ENCODE results near the gene PSMB7.

PSMB7 gene

DNA sequence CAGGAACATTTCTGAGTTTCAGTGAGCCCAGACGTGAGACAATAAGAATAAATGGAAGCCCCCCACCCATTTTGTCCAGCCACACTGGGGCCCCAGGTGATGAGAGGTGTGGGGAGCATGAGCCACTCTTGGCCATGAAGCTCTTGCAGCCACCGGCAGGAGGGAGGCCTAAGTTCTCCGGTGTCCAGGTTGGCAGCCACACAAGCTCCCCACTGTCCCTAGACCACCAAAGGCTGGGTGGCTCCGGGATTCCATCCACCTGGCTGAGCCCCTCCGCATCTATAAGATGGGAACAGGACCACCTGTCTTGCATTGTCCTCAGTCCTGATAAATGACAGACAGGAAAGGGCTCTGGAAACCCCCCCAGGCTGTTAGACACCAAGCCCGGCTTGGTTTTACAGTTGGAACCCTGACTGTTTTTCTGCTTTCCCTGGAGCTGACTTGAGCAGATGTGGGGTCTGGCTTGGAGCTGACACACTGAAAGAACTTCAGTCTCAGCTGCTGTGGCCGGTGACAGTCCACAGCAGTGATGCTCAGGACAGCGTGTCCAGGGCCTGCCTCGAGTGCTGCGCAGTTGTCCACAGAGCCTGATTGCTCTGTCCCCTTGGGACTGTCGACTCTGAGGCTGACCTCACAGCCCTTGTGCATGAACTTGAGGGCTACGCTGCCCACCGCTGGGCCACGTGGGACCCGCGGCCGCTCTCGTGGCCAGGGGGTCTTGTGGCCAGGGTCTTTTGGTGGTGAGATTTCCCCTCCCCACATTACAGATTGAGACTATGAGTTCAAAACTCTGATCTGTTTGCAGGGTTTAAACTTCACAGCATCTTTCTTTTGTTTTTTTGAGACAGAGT lies 74.8 kb downstream of the PSMB7 start:
- no peak overlapping the region for H3K23ac ChIP-seq (ENCODE audit: low read length)
- no peak overlapping the region for H3K14ac ChIP-seq (ENCODE audit: low read length)
- peaks cover 47 to 64% of the 10 kb centered on the region in 2 experiments for H3K36me3 ChIP-seq (ENCODE audit: control insufficient read depth in 1 of 2, insufficient read depth in 2 of 2, low read length in 2 of 2)
- no peak overlapping the region for H4K8ac ChIP-seq (ENCODE audit: low read depth, low read length)
- H3K4me3 ChIP-seq (ENCODE audit: low read depth, low read length) = no peak overlapping the region
- no peak overlapping the region for H2AFZ ChIP-seq (ENCODE audit: insufficient read depth, low read length, poor library complexity)
- no peak overlapping the region for H2BK120ac ChIP-seq (ENCODE audit: insufficient read depth, low read length, poor library complexity)
- H3K4me1 ChIP-seq (ENCODE audit: control insufficient read depth in 1 of 2, insufficient read depth in 2 of 2, low read length in 2 of 2) = peaks cover 0 to 4% of the 10 kb centered on the region in 2 experiments
- no peak overlapping the region for H3K4me2 ChIP-seq (ENCODE audit: low read length)
- H3K79me2 ChIP-seq (ENCODE audit: control insufficient read depth, insufficient read depth, low read length, poor library complexity) = no peaks in the 10 kb centered on the region
- no peak overlapping the region for H2AK5ac ChIP-seq (ENCODE audit: low read length)
- no peaks in the 10 kb centered on the region for H3K79me1 ChIP-seq (ENCODE audit: low read length)
- H4K91ac ChIP-seq (ENCODE audit: low read depth, low read length) = no peak overlapping the region
- no CpG with 5 or more reads among the region's 18 CpGs for WGBS (ENCODE audit: extremely low coverage, insufficient coverage, insufficient read length)
- H2BK5ac ChIP-seq (ENCODE audit: low read depth, low read length, poor library complexity) = no peak overlapping the region
- peaks cover 2% of the 10 kb centered on the region for H3K9me3 ChIP-seq (ENCODE audit: insufficient read depth, low read depth, low read length)
- H3K27ac ChIP-seq (ENCODE audit: low read depth, low read length) = no peak overlapping the region
- no peak overlapping the region for H3K4ac ChIP-seq (ENCODE audit: low read depth, low read length)
- no peak for DNase-seq
- H4K12ac ChIP-seq (ENCODE audit: low read depth, low read length) = no peak overlapping the region
- H3K27me3 ChIP-seq (ENCODE audit: insufficient read depth, low read length) = no peaks in the 10 kb centered on the region
- no peak overlapping the region for H3K18ac ChIP-seq (ENCODE audit: low read length)
- no peak overlapping the region for H3K9ac ChIP-seq (ENCODE audit: low read length)
- no peak overlapping the region for H2BK12ac ChIP-seq (ENCODE audit: low read length)

DNA sequence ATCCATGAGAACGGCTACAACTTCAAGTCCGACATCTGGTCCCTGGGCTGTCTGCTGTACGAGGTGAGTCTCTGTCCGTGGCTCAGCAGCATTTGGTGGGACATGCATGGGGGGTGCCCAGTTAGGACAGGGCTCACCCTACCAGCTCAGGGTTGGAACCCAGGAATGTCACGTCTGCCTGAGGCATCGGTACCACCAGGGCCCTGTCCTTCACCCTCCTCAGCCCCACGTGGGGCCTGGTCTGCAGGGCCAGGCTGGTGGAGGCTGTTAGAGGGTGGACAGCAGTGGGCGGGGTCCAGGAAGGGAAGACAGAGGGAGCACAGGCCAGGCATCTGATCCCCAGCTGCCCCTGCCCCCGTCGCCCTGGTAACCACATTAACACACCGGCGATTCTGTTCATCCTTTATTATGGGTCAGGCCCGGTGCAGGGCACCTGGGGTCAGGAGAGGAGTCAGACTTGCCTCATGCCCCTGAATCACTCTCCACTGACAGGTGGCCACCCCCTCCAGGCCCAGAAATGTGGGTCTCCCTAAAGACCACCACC lies 75.6 kb downstream of the PSMB7 start:
- no peak overlapping the region for H3K4me3 ChIP-seq (ENCODE audit: low read depth, low read length)
- no peak overlapping the region for H2AFZ ChIP-seq (ENCODE audit: insufficient read depth, low read length, poor library complexity)
- no peak overlapping the region for H2AK5ac ChIP-seq (ENCODE audit: low read length)
- WGBS (ENCODE audit: extremely low coverage, insufficient coverage, insufficient read length) = no CpG with 5 or more reads among the region's 13 CpGs
- no peak overlapping the region for H2BK5ac ChIP-seq (ENCODE audit: low read depth, low read length, poor library complexity)
- H2BK12ac ChIP-seq (ENCODE audit: low read length) = no peak overlapping the region
- H3K14ac ChIP-seq (ENCODE audit: low read length) = no peak overlapping the region
- H3K9me3 ChIP-seq (ENCODE audit: insufficient read depth, low read depth, low read length) = peaks cover 2% of the 10 kb centered on the region
- H3K4ac ChIP-seq (ENCODE audit: low read depth, low read length) = no peak overlapping the region
- H3K36me3 ChIP-seq (ENCODE audit: control insufficient read depth in 1 of 2, insufficient read depth in 2 of 2, low read length in 2 of 2) = peaks cover 48 to 63% of the 10 kb centered on the region in 2 experiments
- DNase-seq = no peak
- H3K79me2 ChIP-seq (ENCODE audit: control insufficient read depth, insufficient read depth, low read length, poor library complexity) = no peaks in the 10 kb centered on the region
- no peaks in the 10 kb centered on the region for H3K79me1 ChIP-seq (ENCODE audit: low read length)
- H3K23ac ChIP-seq (ENCODE audit: low read length) = no peak overlapping the region
- H3K18ac ChIP-seq (ENCODE audit: low read length) = no peak overlapping the region
- no peak overlapping the region for H3K9ac ChIP-seq (ENCODE audit: low read length)
- H3K4me1 ChIP-seq (ENCODE audit: control insufficient read depth in 1 of 2, insufficient read depth in 2 of 2, low read length in 2 of 2) = peaks cover 0 to 4% of the 10 kb centered on the region in 2 experiments
- no peak overlapping the region for H2BK120ac ChIP-seq (ENCODE audit: insufficient read depth, low read length, poor library complexity)
- no peak overlapping the region for H3K4me2 ChIP-seq (ENCODE audit: low read length)
- no peak overlapping the region for H4K8ac ChIP-seq (ENCODE audit: low read depth, low read length)
- no peaks in the 10 kb centered on the region for H3K27me3 ChIP-seq (ENCODE audit: insufficient read depth, low read length)
- no peak overlapping the region for H4K91ac ChIP-seq (ENCODE audit: low read depth, low read length)
- no peak overlapping the region for H4K12ac ChIP-seq (ENCODE audit: low read depth, low read length)
- no peak overlapping the region for H3K27ac ChIP-seq (ENCODE audit: low read depth, low read length)

DNA sequence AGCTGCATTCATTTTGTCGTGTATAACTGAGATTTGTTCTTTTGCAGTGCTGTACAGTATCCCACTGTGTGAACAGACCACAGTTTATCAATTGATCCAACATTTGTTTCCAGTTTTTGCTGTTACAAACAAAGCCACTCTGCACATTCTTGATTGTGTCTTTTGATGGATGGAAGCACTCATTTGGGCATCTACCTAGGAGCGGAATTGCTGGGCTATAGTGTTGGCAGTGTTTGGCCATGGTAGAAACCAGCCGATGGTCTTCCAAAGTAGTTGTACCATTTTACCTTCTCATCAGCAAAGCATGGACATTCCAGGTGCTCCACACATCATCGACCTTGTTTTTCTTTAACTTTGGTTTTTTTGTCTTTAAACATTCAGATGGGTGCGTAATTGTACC lies 77.7 kb downstream of the PSMB7 start:
- WGBS (ENCODE audit: extremely low coverage, insufficient coverage, insufficient read length) = no CpG with 5 or more reads among the region's 5 CpGs
- no peak overlapping the region for H3K18ac ChIP-seq (ENCODE audit: low read length)
- H2BK5ac ChIP-seq (ENCODE audit: low read depth, low read length, poor library complexity) = no peak overlapping the region
- no peak for DNase-seq
- H4K91ac ChIP-seq (ENCODE audit: low read depth, low read length) = no peak overlapping the region
- H2AK5ac ChIP-seq (ENCODE audit: low read length) = no peak overlapping the region
- H3K4ac ChIP-seq (ENCODE audit: low read depth, low read length) = no peak overlapping the region
- no peak overlapping the region for H3K4me2 ChIP-seq (ENCODE audit: low read length)
- no peak overlapping the region for H3K9ac ChIP-seq (ENCODE audit: low read length)
- H3K79me1 ChIP-seq (ENCODE audit: low read length) = no peaks in the 10 kb centered on the region
- H4K8ac ChIP-seq (ENCODE audit: low read depth, low read length) = no peak overlapping the region
- no peak overlapping the region for H3K14ac ChIP-seq (ENCODE audit: low read length)
- H3K79me2 ChIP-seq (ENCODE audit: control insufficient read depth, insufficient read depth, low read length, poor library complexity) = no peaks in the 10 kb centered on the region
- H3K27ac ChIP-seq (ENCODE audit: low read depth, low read length) = no peak overlapping the region
- H4K12ac ChIP-seq (ENCODE audit: low read depth, low read length) = no peak overlapping the region
- no peak overlapping the region for H2BK12ac ChIP-seq (ENCODE audit: low read length)
- H3K9me3 ChIP-seq (ENCODE audit: insufficient read depth, low read depth, low read length) = peaks cover 2% of the 10 kb centered on the region
- peaks cover 43 to 57% of the 10 kb centered on the region in 2 experiments for H3K36me3 ChIP-seq (ENCODE audit: control insufficient read depth in 1 of 2, insufficient read depth in 2 of 2, low read length in 2 of 2)
- no peak overlapping the region for H3K23ac ChIP-seq (ENCODE audit: low read length)
- no peak overlapping the region for H2BK120ac ChIP-seq (ENCODE audit: insufficient read depth, low read length, poor library complexity)
- H3K27me3 ChIP-seq (ENCODE audit: insufficient read depth, low read length) = no peaks in the 10 kb centered on the region
- H2AFZ ChIP-seq (ENCODE audit: insufficient read depth, low read length, poor library complexity) = no peak overlapping the region
- no peaks in the 10 kb centered on the region for H3K4me1 ChIP-seq (ENCODE audit: control insufficient read depth in 1 of 2, insufficient read depth in 2 of 2, low read length in 2 of 2)
- no peak overlapping the region for H3K4me3 ChIP-seq (ENCODE audit: low read depth, low read length)

DNA sequence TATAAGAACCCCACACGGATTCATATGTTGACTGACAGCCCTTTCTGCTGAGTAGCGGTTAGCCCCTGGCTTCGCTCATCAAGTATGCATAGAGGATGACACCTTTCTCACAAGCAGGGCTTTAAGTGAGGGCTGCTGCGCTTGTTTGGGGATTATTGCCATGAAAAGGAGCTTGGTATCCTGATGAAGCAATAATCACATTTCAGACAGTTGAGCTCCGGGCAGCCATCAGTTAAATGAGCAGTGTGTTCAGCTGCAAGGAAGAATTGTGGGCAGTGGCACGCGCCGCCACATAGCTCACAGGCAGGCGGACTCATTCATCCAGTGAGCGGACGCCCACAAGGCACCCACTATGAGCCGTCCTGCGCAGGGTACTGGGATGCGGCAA lies 79.9 kb downstream of the PSMB7 start:
- DNase-seq = no peak
- H3K27ac ChIP-seq (ENCODE audit: low read depth, low read length) = no peak overlapping the region
- no peak overlapping the region for H3K14ac ChIP-seq (ENCODE audit: low read length)
- no peak overlapping the region for H2BK5ac ChIP-seq (ENCODE audit: low read depth, low read length, poor library complexity)
- H3K36me3 ChIP-seq (ENCODE audit: control insufficient read depth in 1 of 2, insufficient read depth in 2 of 2, low read length in 2 of 2) = peaks cover 47 to 60% of the 10 kb centered on the region in 2 experiments
- H2AFZ ChIP-seq (ENCODE audit: insufficient read depth, low read length, poor library complexity) = no peak overlapping the region
- H3K79me1 ChIP-seq (ENCODE audit: low read length) = no peaks in the 10 kb centered on the region
- H3K4me1 ChIP-seq (ENCODE audit: control insufficient read depth in 1 of 2, insufficient read depth in 2 of 2, low read length in 2 of 2) = no peaks in the 10 kb centered on the region
- H2AK5ac ChIP-seq (ENCODE audit: low read length) = no peak overlapping the region
- no peak overlapping the region for H4K91ac ChIP-seq (ENCODE audit: low read depth, low read length)
- H3K4me2 ChIP-seq (ENCODE audit: low read length) = no peak overlapping the region
- H3K4me3 ChIP-seq (ENCODE audit: low read depth, low read length) = no peak overlapping the region
- H3K18ac ChIP-seq (ENCODE audit: low read length) = no peak overlapping the region
- H4K12ac ChIP-seq (ENCODE audit: low read depth, low read length) = no peak overlapping the region
- H2BK120ac ChIP-seq (ENCODE audit: insufficient read depth, low read length, poor library complexity) = no peak overlapping the region
- no peak overlapping the region for H2BK12ac ChIP-seq (ENCODE audit: low read length)
- no peak overlapping the region for H4K8ac ChIP-seq (ENCODE audit: low read depth, low read length)
- no peak overlapping the region for H3K4ac ChIP-seq (ENCODE audit: low read depth, low read length)
- H3K23ac ChIP-seq (ENCODE audit: low read length) = no peak overlapping the region
- no CpG with 5 or more reads among the region's 14 CpGs for WGBS (ENCODE audit: extremely low coverage, insufficient coverage, insufficient read length)
- peaks cover 2% of the 10 kb centered on the region for H3K9me3 ChIP-seq (ENCODE audit: insufficient read depth, low read depth, low read length)
- no peak overlapping the region for H3K9ac ChIP-seq (ENCODE audit: low read length)
- H3K27me3 ChIP-seq (ENCODE audit: insufficient read depth, low read length) = no peaks in the 10 kb centered on the region
- H3K79me2 ChIP-seq (ENCODE audit: control insufficient read depth, insufficient read depth, low read length, poor library complexity) = no peaks in the 10 kb centered on the region
